Activated CD8-positive, alpha-beta T cell treated with anti-CD3 and anti-CD28 coated beads, Interleukin-2, amount 10 ng/mL, durations not matched to agents 7 days and 5 days (primary cell): ENCODE results near the gene CABLES2. TPM values are rescaled to one million over a fixed set of nuclear protein-coding genes. Genes with fewer than 3 reads are reported as not detected.

Experiments used
- ATAC-seq: fragments of 150-1000 bp; cut with Tn5 transposase; one replicate; pipeline ENCODE4 v1.10.0; 2021; ENCODE audit warnings: moderate library complexity
- CTCF ChIA-PET: fragments of 350-600 bp; sonication (Branson Sonifier 250); formaldehyde crosslinking; loops from one replicate; lab custom pipeline; 2021; ENCODE audit warnings: antibody characterized with exemption; lab: Charles Lee
- POLR2A ChIA-PET: fragments of 350-600 bp; sonication (Branson Sonifier 250); formaldehyde crosslinking; loops from one replicate; lab custom pipeline; 2021; ENCODE audit warnings: antibody characterized with exemption; lab: Charles Lee
- DNase-seq: peaks from one replicate; pipeline ENCODE4 v3.0.0-alpha.2; 2020
- H3K27ac Mint-ChIP-seq: one replicate; pipeline ENCODE4 v1.8.0; 2021; ENCODE audit warnings: mild to moderate bottlenecking, mixed read lengths
- H3K27me3 Mint-ChIP-seq: one replicate; pipeline ENCODE4 v1.8.0; 2021; ENCODE audit warnings: low read depth, mixed read lengths
- H3K36me3 Mint-ChIP-seq: one replicate; pipeline ENCODE4 v1.8.0; 2021; ENCODE audit warnings: low read depth, mixed read lengths
- H3K4me1 Mint-ChIP-seq: one replicate; pipeline ENCODE4 v1.8.0; 2021; ENCODE audit warnings: low read depth, mixed read lengths
- H3K4me3 Mint-ChIP-seq: one replicate; pipeline ENCODE4 v1.8.0; 2021; ENCODE audit warnings: mild to moderate bottlenecking, mixed read lengths
- H3K9me3 Mint-ChIP-seq: one replicate; pipeline ENCODE4 v1.8.0; 2022; ENCODE audit warnings: mixed read lengths; ENCODE audit not compliant: insufficient read depth
- total RNA-seq, 2 experiments: library from RNA; stranded (reverse); gene quantifications; one replicate each; pipeline ENCODE4 v1.2.3, GENCODE V29; 2021

The CABLES2 gene
- total RNA-seq, 2 experiments from 2014 or later = 17.0 to 17.5 TPM

- no peaks in the 10 kb centered on the region for H3K9me3 Mint-ChIP-seq
- no peak overlapping the region for H3K27ac Mint-ChIP-seq
- no peaks in the 10 kb centered on the region for H3K36me3 Mint-ChIP-seq
- no peak overlapping the region for H3K4me3 Mint-ChIP-seq
- no peaks in the 10 kb centered on the region for H3K4me1 Mint-ChIP-seq
- DNase-seq = no peak
- H3K27me3 Mint-ChIP-seq = no peaks in the 10 kb centered on the region
- ChIA-PET POLR2A (no interaction called here), CTCF (no interaction called here)
- ATAC-seq = no peak
Measured at GRCh38 chr20:62422636-62423325, 15.7 kb upstream of the CABLES2 start.

- ATAC-seq = no peak
- Mint-ChIP-seq H3K27me3 (no peaks in the 10 kb centered on the region), H3K4me3 (no peak overlapping the region), H3K27ac (no peak overlapping the region), H3K36me3 (no peaks in the 10 kb centered on the region), H3K4me1 (no peaks in the 10 kb centered on the region), H3K9me3 (no peaks in the 10 kb centered on the region)
- ChIA-PET POLR2A (no interaction called here), CTCF (no interaction called here)
- DNase-seq = no peak
Measured at GRCh38 chr20:62421716-62421990, 14.6 kb upstream of the CABLES2 start.

GRCh38 chr20:62420846-62421715 is 14.0 kb upstream of the CABLES2 start:
- ChIA-PET CTCF (no interaction called here), POLR2A (no interaction called here)
- DNase-seq (no peak), ATAC-seq (no peak)
- no peak overlapping the region for H3K27ac Mint-ChIP-seq
- no peaks in the 10 kb centered on the region for H3K27me3 Mint-ChIP-seq
- no peaks in the 10 kb centered on the region for H3K36me3 Mint-ChIP-seq
- no peaks in the 10 kb centered on the region for H3K9me3 Mint-ChIP-seq
- H3K4me3 Mint-ChIP-seq = no peak overlapping the region
- H3K4me1 Mint-ChIP-seq = no peaks in the 10 kb centered on the region

- Mint-ChIP-seq H3K4me1 (no peaks in the 10 kb centered on the region), H3K27ac (no peak overlapping the region), H3K27me3 (no peaks in the 10 kb centered on the region), H3K4me3 (no peak overlapping the region), H3K9me3 (no peaks in the 10 kb centered on the region), H3K36me3 (no peaks in the 10 kb centered on the region)
- CTCF ChIA-PET = no interaction called here
- no peak for DNase-seq
- POLR2A ChIA-PET = no interaction called here
- no peak for ATAC-seq
Measured at GRCh38 chr20:62419759-62420158, 12.7 kb upstream of the CABLES2 start.

GRCh38 chr20:62418709-62419487 is 11.8 kb upstream of the CABLES2 start:
- no peaks in the 10 kb centered on the region for H3K4me1 Mint-ChIP-seq
- H3K4me3 Mint-ChIP-seq = no peak overlapping the region
- H3K27me3 Mint-ChIP-seq = no peaks in the 10 kb centered on the region
- ATAC-seq (no peak), DNase-seq (no peak)
- H3K36me3 Mint-ChIP-seq = no peaks in the 10 kb centered on the region
- ChIA-PET CTCF (interaction anchor here (1.3 kb wide), 1 partner anchor 9 kb away, joined by 5 read pairs; no protein-coding TSS in a partner anchor), POLR2A (no interaction called here)
- H3K9me3 Mint-ChIP-seq = no peaks in the 10 kb centered on the region
- H3K27ac Mint-ChIP-seq = no peak overlapping the region

GRCh38 chr20:62417981-62418708 is 11.1 kb upstream of the CABLES2 start:
- CTCF ChIA-PET = interaction anchor here (1.3 kb wide), 1 partner anchor 8 kb away, joined by 5 read pairs; no protein-coding TSS in a partner anchor
- Mint-ChIP-seq H3K36me3 (no peaks in the 10 kb centered on the region), H3K27ac (no peak overlapping the region), H3K4me3 (no peak overlapping the region), H3K27me3 (no peaks in the 10 kb centered on the region), H3K9me3 (no peaks in the 10 kb centered on the region), H3K4me1 (no peaks in the 10 kb centered on the region)
- DNase-seq (no peak), ATAC-seq (no peak)
- POLR2A ChIA-PET = no interaction called here

- Mint-ChIP-seq H3K4me1 (no peaks in the 10 kb centered on the region), H3K27me3 (no peaks in the 10 kb centered on the region)
Measured at GRCh38 chr20:62416651-62417637, 9.9 kb upstream of the CABLES2 start.

GRCh38 chr20:62415354-62416111 is 8.4 kb upstream of the CABLES2 start:
- no peak overlapping the region for H3K27ac Mint-ChIP-seq
- H3K4me3 Mint-ChIP-seq = no peak overlapping the region
- ChIA-PET CTCF (no interaction called here), POLR2A (no interaction called here)
- H3K9me3 Mint-ChIP-seq = no peaks in the 10 kb centered on the region
- H3K4me1 Mint-ChIP-seq = no peaks in the 10 kb centered on the region
- H3K27me3 Mint-ChIP-seq = no peaks in the 10 kb centered on the region
- DNase-seq = no peak
- no peak for ATAC-seq
- no peaks in the 10 kb centered on the region for H3K36me3 Mint-ChIP-seq

More at GRCh38 chr20:62416651-62417637, 9.9 kb upstream of the CABLES2 start:
- no peak for DNase-seq
- ATAC-seq = no peak
- no peaks in the 10 kb centered on the region for H3K36me3 Mint-ChIP-seq
- no peaks in the 10 kb centered on the region for H3K9me3 Mint-ChIP-seq
- H3K4me3 Mint-ChIP-seq = no peak overlapping the region
- H3K27ac Mint-ChIP-seq = no peak overlapping the region
- CTCF ChIA-PET = no interaction called here
- POLR2A ChIA-PET = no interaction called here

- Mint-ChIP-seq H3K9me3 (no peaks in the 10 kb centered on the region), H3K4me1 (peaks cover 10% of the 10 kb centered on the region), H3K27me3 (no peaks in the 10 kb centered on the region), H3K4me3 (no peak overlapping the region), H3K27ac (no peak overlapping the region), H3K36me3 (no peaks in the 10 kb centered on the region)
- DNase-seq (no peak), ATAC-seq (no peak)
- ChIA-PET CTCF (no interaction called here), POLR2A (no interaction called here)
Measured at GRCh38 chr20:62413896-62414481, 6.9 kb upstream of the CABLES2 start.

GRCh38 chr20:62413025-62413570 is 6.0 kb upstream of the CABLES2 start:
- Mint-ChIP-seq H3K4me3 (no peak overlapping the region), H3K4me1 (peaks cover 10% of the 10 kb centered on the region), H3K27me3 (no peaks in the 10 kb centered on the region), H3K27ac (no peak overlapping the region), H3K36me3 (no peaks in the 10 kb centered on the region), H3K9me3 (no peaks in the 10 kb centered on the region)
- ChIA-PET POLR2A (no interaction called here), CTCF (no interaction called here)
- ATAC-seq (no peak), DNase-seq (no peak)
